NB4 (cell line): ENCODE data around the gene DNHD1.

Experiments used
- MYC ChIP-seq: IDR thresholded peaks from 2 replicates; pipeline ENCODE4 v1.6.1; 2011; ENCODE audit warnings: low read depth, low read length
- POLR2A ChIP-seq: IDR thresholded peaks from 2 replicates; pipeline ENCODE4 v1.6.1; 2011; ENCODE audit warnings: mild to moderate bottlenecking; ENCODE audit not compliant: insufficient read length; ENCODE audit errors: extremely low read depth
- TF ChIP-seq, protein P1 (sequence below): IDR thresholded peaks from one replicate; pipeline ENCODE4 v1.5.1; 2012; ENCODE audit warnings: low read depth, low read length

DNA sequence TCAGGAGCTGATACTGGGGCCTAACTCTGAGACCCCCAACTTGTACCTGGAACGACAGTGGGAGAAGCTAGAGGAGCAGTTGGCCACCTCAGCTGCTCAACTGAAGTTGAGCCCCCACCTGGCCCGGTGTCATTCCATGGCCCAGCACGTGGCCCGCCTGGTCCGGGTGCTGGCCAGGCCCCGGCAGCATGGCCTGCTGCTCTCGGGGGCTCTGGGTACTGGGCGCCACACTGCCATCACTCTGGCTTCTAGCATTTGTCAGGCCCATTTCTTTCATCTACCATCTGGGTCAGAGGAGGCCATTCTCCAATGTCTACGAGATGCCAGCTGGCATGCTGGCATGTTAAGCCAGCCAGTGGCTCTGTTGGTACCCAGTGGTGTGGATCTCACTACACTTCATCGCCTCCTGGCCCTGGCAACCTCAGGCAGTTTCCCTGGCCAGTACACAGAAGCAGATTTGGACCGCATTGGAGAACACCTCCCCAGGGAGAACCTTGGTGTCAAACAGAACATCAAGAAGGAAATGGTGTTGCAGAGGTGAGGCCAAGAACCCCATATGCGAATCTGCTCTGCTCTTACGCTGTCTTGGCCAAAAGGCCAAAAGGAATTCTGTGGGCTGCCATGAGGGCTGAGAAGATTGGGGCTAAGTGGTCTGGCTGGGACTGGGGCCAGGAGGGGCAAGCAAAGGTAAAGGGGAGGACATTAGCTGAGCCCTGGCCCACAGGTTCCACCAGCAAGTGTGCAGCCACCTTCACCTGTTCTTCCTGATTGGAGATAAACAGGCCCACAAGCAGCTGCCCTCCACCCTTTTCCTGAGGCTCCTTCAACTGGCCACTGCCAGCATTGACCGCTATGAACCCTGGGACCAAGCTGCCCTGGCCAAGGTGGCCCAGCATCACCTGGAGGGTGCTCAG, 60.9 kb downstream of the DNHD1 start:
- TF ChIP-seq, protein P1, sequence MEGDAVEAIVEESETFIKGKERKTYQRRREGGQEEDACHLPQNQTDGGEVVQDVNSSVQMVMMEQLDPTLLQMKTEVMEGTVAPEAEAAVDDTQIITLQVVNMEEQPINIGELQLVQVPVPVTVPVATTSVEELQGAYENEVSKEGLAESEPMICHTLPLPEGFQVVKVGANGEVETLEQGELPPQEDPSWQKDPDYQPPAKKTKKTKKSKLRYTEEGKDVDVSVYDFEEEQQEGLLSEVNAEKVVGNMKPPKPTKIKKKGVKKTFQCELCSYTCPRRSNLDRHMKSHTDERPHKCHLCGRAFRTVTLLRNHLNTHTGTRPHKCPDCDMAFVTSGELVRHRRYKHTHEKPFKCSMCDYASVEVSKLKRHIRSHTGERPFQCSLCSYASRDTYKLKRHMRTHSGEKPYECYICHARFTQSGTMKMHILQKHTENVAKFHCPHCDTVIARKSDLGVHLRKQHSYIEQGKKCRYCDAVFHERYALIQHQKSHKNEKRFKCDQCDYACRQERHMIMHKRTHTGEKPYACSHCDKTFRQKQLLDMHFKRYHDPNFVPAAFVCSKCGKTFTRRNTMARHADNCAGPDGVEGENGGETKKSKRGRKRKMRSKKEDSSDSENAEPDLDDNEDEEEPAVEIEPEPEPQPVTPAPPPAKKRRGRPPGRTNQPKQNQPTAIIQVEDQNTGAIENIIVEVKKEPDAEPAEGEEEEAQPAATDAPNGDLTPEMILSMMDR, result no peak
- TF ChIP-seq POLR2A (no peak), MYC (no peak)
